Activated CD4-positive, alpha-beta T cell treated with anti-CD3 and anti-CD28 coated beads for 36 hours (primary cell): ENCODE results near the gene ATP13A5. TPM values are rescaled to one million over a fixed set of nuclear protein-coding genes. Genes with fewer than 3 reads are reported as not detected.

Experiments
- ATAC-seq: fragments of 200-7000 bp; cut with Tn5 transposase; one replicate; pipeline ENCODE4 v1.10.0; 2021; ENCODE audit warnings: mild to moderate bottlenecking, moderate library complexity
- CTCF ChIA-PET: fragments of 350-600 bp; sonication (Branson Sonifier 250); formaldehyde crosslinking; loops from one replicate; lab custom pipeline; 2021; ENCODE audit warnings: antibody characterized with exemption; lab: Charles Lee
- POLR2A ChIA-PET: fragments of 350-600 bp; sonication (Branson Sonifier 250); formaldehyde crosslinking; loops from one replicate; lab custom pipeline; 2021; ENCODE audit warnings: antibody characterized with exemption, inconsistent platforms; lab: Charles Lee
- DNase-seq: peaks from one replicate; pipeline ENCODE4 v3.0.0-alpha.2; 2020
- H3K27ac Mint-ChIP-seq: one replicate; pipeline ENCODE4 v1.8.0; 2021; ENCODE audit warnings: mixed read lengths
- H3K27me3 Mint-ChIP-seq: one replicate; pipeline ENCODE4 v1.8.0; 2021; ENCODE audit warnings: mixed read lengths
- H3K36me3 Mint-ChIP-seq: one replicate; pipeline ENCODE4 v1.8.0; 2021; ENCODE audit warnings: low read depth, mixed read lengths
- H3K4me1 Mint-ChIP-seq: one replicate; pipeline ENCODE4 v1.8.0; 2021; ENCODE audit warnings: mixed read lengths
- H3K4me3 Mint-ChIP-seq: one replicate; pipeline ENCODE4 v1.8.0; 2021; ENCODE audit warnings: mild to moderate bottlenecking, moderate library complexity, mixed read lengths
- H3K9me3 Mint-ChIP-seq: one replicate; pipeline ENCODE4 v1.8.0; 2021; ENCODE audit warnings: low read depth, mixed read lengths
- intact Hi-C, 2 experiments: fragments of 100-400 bp; cut with DNase I in 1 of 2; cut with micrococcal nuclease in 1 of 2; formaldehyde crosslinking; loops; one replicate each; pipeline versions ENCODE4 v1.14.2 to v1.15.1; 2022 to 2024; cut with DNase I, micrococcal nuclease
- total RNA-seq, 2 experiments: library from RNA; stranded (reverse); gene quantifications; one replicate each; pipeline ENCODE4 v1.2.3, GENCODE V29; 2021

Gene ATP13A5
- total RNA-seq, 2 experiments from 2014 or later = not detected

DNA sequence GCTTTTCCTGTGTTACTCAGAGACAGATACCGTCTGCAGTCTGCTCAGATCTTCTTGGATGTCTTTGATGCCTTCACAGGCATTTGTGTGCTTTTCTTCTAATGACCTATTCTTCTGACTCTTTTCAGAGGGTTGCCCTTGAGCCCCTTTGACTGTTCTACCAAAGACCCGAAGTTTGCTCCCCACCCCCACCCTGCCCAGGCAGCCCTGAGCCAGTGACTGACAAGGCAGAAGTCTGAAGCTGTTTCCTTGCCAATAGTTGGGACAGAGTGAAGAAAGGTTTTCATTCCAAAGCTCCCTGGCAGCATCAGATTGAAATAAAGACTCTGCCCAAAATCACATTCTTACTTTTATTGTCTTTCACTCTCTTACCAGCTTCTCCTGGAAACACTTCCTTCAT, 9.0 kb upstream of the ATP13A5 start:
- Mint-ChIP-seq H3K9me3 (no peaks in the 10 kb centered on the region), H3K27ac (no peak overlapping the region), H3K4me1 (no peaks in the 10 kb centered on the region), H3K27me3 (peaks cover 10% of the 10 kb centered on the region), H3K36me3 (no peaks in the 10 kb centered on the region), H3K4me3 (no peak overlapping the region)
- CTCF ChIA-PET = no interaction called here
- intact Hi-C loops = no loop called here
- ATAC-seq = no peak
- DNase-seq = no peak
- POLR2A ChIA-PET = no interaction called here

DNA sequence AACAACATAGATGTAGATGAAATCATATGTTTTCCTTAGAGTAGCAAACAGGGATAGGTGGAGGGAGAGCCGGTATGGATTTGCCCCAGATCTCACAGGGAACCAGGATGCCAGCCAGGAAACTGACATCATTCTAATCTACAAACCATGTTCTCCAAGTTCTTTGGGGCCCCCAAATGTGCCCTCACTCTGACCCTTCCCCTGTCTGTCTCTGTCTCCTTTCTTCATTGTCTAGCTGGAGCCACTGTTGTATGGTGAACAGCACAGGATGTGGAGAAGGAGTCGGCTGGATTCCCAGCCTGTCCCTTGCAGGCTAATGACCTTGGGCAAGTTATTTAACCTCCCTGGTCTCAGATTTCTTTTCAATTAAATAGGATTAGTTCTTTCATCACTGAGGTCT, 962 bp downstream of the ATP13A5 start:
- ChIA-PET CTCF (interaction anchor here (1.5 kb wide), 1 partner anchor 9 kb away, joined by 3 read pairs; no protein-coding TSS in a partner anchor), POLR2A (no interaction called here)
- ATAC-seq (no peak), DNase-seq (no peak)
- intact Hi-C loops = no loop called here
- Mint-ChIP-seq H3K27ac (no peak overlapping the region), H3K4me1 (peaks cover 3% of the 10 kb centered on the region), H3K9me3 (no peaks in the 10 kb centered on the region), H3K27me3 (peaks cover 14% of the 10 kb centered on the region), H3K4me3 (no peak overlapping the region), H3K36me3 (no peaks in the 10 kb centered on the region)

DNA sequence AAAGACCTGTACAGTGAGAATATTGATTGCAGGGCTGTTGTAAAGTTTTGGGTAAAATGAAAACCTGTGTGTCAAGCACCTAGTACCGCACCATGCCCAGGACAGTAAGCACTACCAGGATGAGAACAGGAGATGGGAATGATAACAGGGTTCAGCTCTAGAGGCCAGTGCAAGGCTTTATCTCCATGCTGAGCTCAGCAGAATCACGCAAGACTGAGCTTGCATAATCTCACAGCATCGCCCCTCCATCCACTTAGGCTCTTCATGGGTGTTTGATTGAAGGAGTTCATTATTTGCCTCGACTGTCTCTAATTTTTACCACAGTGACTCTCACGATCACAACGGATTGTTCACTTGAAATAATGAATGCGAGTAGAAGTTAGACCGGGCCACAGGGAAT, 2.9 kb downstream of the ATP13A5 start:
- H3K27ac Mint-ChIP-seq = no peak overlapping the region
- intact Hi-C loops = no loop called here
- H3K36me3 Mint-ChIP-seq = no peaks in the 10 kb centered on the region
- CTCF ChIA-PET = no interaction called here
- H3K9me3 Mint-ChIP-seq = no peaks in the 10 kb centered on the region
- ATAC-seq = no peak
- POLR2A ChIA-PET = interaction anchor here (0.7 kb wide), 1 partner anchor 522 kb away, joined by 3 read pairs; no protein-coding TSS in a partner anchor
- H3K4me1 Mint-ChIP-seq = peaks cover 3% of the 10 kb centered on the region
- peaks cover 7% of the 10 kb centered on the region for H3K27me3 Mint-ChIP-seq
- no peak for DNase-seq
- no peak overlapping the region for H3K4me3 Mint-ChIP-seq

DNA sequence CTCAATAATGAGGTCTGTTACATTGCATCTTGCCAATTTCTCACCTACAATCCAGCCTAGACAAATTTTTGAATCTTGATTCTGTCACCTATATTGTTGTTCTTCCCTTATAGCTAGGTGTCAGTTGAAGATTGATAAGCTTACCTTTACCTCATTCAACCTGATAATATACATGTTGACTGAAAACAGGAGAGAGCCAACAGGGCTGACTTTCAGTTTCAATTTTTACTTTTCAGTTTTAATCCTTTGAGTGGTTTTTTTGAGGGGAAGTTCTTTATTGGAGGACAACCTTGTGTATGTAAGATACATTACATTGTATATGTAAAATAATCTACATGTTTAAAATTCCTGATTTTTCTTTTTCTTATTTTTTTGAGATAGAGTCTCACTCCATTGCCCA, 5.8 kb downstream of the ATP13A5 start:
- DNase-seq = no peak
- Mint-ChIP-seq H3K4me3 (no peak overlapping the region), H3K36me3 (no peaks in the 10 kb centered on the region), H3K27ac (no peak overlapping the region), H3K27me3 (peaks cover 9% of the 10 kb centered on the region), H3K4me1 (peaks cover 3% of the 10 kb centered on the region), H3K9me3 (no peaks in the 10 kb centered on the region)
- ChIA-PET CTCF (no interaction called here), POLR2A (no interaction called here)
- intact Hi-C loops = no loop called here
- no peak for ATAC-seq

DNA sequence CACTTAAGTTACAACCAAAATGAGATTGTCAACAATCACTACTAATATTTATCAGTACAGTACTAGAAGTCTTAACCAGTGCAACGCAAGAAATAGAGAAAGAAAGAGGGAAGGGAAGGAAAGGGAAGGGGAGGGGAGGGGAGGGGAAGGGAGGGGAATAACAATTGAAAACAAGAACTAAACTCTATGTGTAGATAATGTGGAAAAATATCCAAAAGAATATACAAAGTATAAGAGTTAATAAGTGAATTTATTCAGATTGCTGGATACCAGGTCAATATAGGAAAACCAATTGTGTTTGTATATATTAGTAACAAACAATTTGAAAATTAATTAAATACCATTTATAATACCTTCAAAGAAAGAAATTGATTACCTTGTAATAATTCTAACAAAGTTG, 10.7 kb downstream of the ATP13A5 start:
- peaks cover 3% of the 10 kb centered on the region for H3K4me1 Mint-ChIP-seq
- H3K9me3 Mint-ChIP-seq = no peaks in the 10 kb centered on the region
- no peak for ATAC-seq
- H3K36me3 Mint-ChIP-seq = no peaks in the 10 kb centered on the region
- H3K4me3 Mint-ChIP-seq = no peak overlapping the region
- intact Hi-C loops = no loop called here
- POLR2A ChIA-PET = no interaction called here
- no peak overlapping the region for H3K27ac Mint-ChIP-seq
- CTCF ChIA-PET = no interaction called here
- no peak for DNase-seq
- H3K27me3 Mint-ChIP-seq = peaks cover 9% of the 10 kb centered on the region

DNA sequence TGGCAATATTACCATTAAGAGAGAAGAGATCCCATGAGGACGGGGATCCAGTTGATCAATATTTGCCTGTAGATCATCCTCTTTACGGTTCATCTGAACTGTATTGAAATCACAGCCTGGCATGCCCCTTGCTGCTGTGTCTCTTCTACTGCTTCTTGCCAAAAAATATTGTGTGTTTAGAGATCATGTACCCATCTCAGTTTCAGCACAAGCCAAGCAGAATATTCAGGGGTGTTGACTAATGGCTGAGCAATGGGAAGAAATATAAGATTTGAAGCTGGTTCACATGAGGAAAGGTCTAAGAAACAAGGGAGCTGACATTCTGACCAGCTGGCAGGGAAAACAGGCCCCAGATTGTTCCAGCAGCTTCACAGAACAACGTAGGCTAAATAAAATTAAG, 21.3 kb downstream of the ATP13A5 start:
- no peak for ATAC-seq
- no peak for DNase-seq
- Mint-ChIP-seq H3K27ac (no peak overlapping the region), H3K9me3 (no peaks in the 10 kb centered on the region), H3K27me3 (peaks cover 4% of the 10 kb centered on the region), H3K36me3 (no peaks in the 10 kb centered on the region), H3K4me3 (no peak overlapping the region), H3K4me1 (no peaks in the 10 kb centered on the region)
- POLR2A ChIA-PET = no interaction called here
- intact Hi-C loops = no loop called here
- CTCF ChIA-PET = interaction anchor here (0.7 kb wide), 1 partner anchor 434 kb away, joined by 3 read pairs; no protein-coding TSS in a partner anchor

DNA sequence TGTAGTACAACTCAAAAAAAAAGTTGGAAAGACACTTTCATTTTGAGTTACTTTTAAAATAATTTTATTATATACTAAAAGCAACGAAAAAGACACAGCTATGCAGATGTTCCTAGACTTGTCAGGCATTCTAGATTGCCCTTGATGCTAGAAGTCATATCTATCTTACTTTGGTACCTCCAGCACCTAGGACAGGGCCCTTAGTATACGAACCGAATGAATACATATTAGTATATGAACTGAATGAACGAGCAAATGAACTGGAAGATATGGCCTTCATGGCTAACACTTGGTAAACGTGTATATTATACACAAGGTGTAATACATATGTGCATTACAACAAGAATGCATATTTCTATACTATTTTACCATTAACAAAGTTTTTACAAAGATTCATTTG, 24.1 kb downstream of the ATP13A5 start:
- no peak for ATAC-seq
- intact Hi-C loops = no loop called here
- ChIA-PET CTCF (no interaction called here), POLR2A (interaction anchor here (0.6 kb wide), 1 partner anchor 70 kb away, joined by 3 read pairs; no protein-coding TSS in a partner anchor)
- Mint-ChIP-seq H3K27me3 (peaks cover 4% of the 10 kb centered on the region), H3K9me3 (no peaks in the 10 kb centered on the region), H3K36me3 (no peaks in the 10 kb centered on the region), H3K27ac (no peak overlapping the region), H3K4me1 (no peaks in the 10 kb centered on the region), H3K4me3 (no peak overlapping the region)
- no peak for DNase-seq

DNA sequence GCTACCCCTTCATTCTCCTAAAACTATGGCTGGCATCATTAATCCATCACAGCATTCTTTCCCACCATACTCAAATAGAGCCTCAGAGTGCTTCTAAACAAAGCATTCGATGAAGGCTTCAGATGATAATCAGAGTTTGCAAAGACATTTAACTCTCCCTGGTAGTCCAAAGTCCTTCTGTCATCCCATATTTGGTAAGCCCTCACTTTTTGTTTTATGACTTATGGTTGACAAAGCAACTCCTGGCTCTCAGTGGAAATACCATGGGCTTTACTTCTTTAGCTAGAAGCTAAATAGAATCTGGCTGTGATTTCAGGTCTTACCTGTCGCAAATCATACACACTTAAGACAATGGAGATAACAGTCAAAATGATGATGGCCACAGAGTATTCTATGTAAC, 27.8 kb downstream of the ATP13A5 start:
- Mint-ChIP-seq H3K4me3 (no peak overlapping the region), H3K9me3 (no peaks in the 10 kb centered on the region), H3K27ac (no peak overlapping the region), H3K36me3 (no peaks in the 10 kb centered on the region), H3K4me1 (no peaks in the 10 kb centered on the region), H3K27me3 (peaks cover 6% of the 10 kb centered on the region)
- POLR2A ChIA-PET = no interaction called here
- intact Hi-C loops = no loop called here
- DNase-seq (no peak), ATAC-seq (no peak)
- CTCF ChIA-PET = no interaction called here

DNA sequence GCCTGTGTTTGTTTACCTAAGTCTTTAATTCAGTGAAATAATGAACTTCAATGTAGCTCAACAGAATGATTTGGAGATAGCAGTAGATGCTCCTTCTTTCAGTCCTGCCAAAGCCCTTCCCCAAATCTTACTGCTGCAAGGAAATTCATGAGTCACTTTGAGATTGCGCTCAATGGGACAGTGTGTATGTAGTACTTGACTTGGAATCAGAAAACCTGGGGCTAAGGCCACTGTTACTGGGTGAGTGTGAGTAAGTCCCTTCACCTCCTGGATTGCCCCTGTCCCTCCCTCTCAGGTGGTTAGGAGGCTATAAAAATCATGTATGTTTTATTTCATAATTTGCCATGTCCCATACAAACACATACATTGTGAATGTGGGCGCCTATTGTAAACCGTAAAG, 29.9 kb downstream of the ATP13A5 start:
- ChIA-PET CTCF (no interaction called here), POLR2A (no interaction called here)
- DNase-seq = no peak
- Mint-ChIP-seq H3K27ac (no peak overlapping the region), H3K27me3 (peaks cover 6% of the 10 kb centered on the region), H3K36me3 (no peaks in the 10 kb centered on the region), H3K9me3 (no peaks in the 10 kb centered on the region), H3K4me3 (no peak overlapping the region), H3K4me1 (no peaks in the 10 kb centered on the region)
- intact Hi-C loops = no loop called here
- no peak for ATAC-seq

DNA sequence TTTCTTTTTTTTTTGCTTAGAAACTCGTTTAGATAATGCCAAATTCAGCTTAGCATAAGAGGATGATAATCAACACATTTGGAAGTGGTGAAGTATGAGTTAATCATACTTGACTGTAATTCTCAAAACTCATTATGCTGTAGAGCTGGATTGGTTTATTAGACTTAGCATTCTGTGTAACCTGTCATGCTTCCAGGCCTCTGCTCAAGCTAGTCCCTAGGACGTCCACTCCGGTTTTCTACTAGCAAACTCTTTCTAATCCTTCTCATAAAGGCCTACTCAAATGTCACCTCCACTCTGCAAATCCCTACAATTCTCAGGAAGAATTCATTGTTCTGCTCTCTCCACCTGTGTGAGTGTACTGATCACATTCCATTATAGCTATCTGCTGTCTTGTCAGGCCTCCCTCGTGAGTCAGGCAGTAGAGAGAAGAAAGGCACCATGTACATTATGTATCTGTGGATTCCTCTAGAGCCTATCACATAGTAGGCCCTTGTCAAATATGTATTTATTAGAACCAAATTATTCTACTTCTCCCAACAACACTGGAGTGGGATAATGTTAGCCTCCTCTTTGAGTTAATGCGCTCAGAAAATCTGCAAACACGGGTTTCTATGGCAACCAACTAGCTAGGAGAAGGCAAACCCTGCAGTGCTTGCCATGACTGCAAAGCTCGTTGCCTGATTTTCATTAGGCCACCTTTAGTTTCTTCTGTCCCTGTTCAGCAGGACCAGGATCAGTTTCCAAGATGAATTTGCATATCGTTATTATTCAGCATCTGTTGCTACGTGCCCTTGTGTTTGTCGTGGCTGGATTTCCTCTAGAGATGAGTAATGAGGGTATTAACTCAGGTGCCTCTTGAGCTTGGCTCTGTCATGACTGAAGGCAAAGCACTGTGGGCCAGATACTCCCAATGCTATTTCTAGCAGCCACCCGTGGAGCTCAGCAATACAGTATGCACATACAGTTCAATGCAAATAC, 30.7 kb downstream of the ATP13A5 start:
- intact Hi-C loops = no loop called here
- Mint-ChIP-seq H3K4me1 (no peaks in the 10 kb centered on the region), H3K36me3 (no peaks in the 10 kb centered on the region), H3K27me3 (peaks cover 5% of the 10 kb centered on the region), H3K4me3 (no peak overlapping the region), H3K9me3 (no peaks in the 10 kb centered on the region), H3K27ac (no peak overlapping the region)
- CTCF ChIA-PET = no interaction called here
- ATAC-seq (no peak), DNase-seq (no peak)
- POLR2A ChIA-PET = no interaction called here

DNA sequence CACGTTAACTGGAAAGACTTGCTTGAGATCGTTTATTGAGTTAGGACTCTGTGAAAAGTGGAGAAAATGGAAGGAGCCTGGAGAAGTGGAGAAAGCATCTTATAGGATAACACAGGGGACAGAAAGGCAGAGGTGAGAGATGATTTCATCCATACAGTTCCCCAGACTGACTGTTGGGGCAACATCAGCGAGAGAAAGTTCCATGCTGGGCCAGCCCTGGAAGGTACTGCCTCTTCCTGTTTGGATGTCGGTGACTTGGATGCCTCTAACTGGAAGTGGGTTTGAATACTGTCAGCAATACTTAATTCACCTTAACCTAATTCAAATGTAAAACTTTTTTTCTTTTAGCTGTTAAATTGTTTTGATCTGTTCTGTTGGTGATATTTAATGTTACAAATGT, 32.3 kb downstream of the ATP13A5 start:
- Mint-ChIP-seq H3K27me3 (peaks cover 9% of the 10 kb centered on the region), H3K4me1 (no peaks in the 10 kb centered on the region), H3K4me3 (no peak overlapping the region), H3K36me3 (no peaks in the 10 kb centered on the region), H3K27ac (no peak overlapping the region), H3K9me3 (no peaks in the 10 kb centered on the region)
- ATAC-seq = no peak
- no peak for DNase-seq
- POLR2A ChIA-PET = no interaction called here
- CTCF ChIA-PET = no interaction called here
- intact Hi-C loops = no loop called here

DNA sequence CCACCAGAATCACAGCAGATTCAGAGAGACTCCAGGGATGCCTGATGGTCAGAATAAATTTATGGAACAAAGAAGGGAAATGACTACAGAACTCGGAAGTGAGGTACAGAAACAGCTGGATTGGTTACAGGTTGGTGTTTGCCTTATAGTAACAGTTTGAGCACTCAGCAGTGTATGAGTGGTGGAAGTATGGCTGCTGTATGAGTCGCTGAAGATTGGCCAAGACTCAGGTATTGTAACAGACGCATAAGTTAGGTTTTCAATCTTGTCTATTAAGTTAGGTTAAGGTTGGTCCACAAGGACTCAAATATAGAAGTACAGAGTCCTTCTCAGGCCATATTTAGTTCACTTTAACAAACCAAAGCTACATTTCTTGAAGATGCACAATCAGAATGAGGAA, 33.1 kb downstream of the ATP13A5 start:
- no peaks in the 10 kb centered on the region for H3K9me3 Mint-ChIP-seq
- no peaks in the 10 kb centered on the region for H3K4me1 Mint-ChIP-seq
- no peak for ATAC-seq
- no peak for DNase-seq
- H3K27ac Mint-ChIP-seq = no peak overlapping the region
- intact Hi-C loops = no loop called here
- H3K27me3 Mint-ChIP-seq = peaks cover 15% of the 10 kb centered on the region
- H3K4me3 Mint-ChIP-seq = no peak overlapping the region
- ChIA-PET CTCF (no interaction called here), POLR2A (no interaction called here)
- H3K36me3 Mint-ChIP-seq = no peaks in the 10 kb centered on the region
